22Rv1 (cell line): ENCODE measurements around the gene TCP1.

Experiments used
- CTCF ChIP-seq: fragments of 450-650 bp; IDR thresholded peaks from 2 replicates; pipeline ENCODE4 v1.5.1; 2017; ENCODE audit warnings: mild to moderate bottlenecking
- ZFX ChIP-seq: fragments of 450-650 bp; IDR thresholded peaks from 2 replicates; pipeline ENCODE4 v1.6.1; 2017; ENCODE audit warnings: antibody characterized with exemption, borderline replicate concordance

- TF ChIP-seq CTCF (no peak), ZFX (no peak)
Measured at GRCh38 chr6:159804504-159804903, 15.1 kb upstream of the TCP1 start.
